Activated T-helper 1 cell treated with anti-CD3 and anti-CD28 coated beads, Interleukin-12 subunit alpha, Interleukin-12 subunit beta, Interleukin-2, Interleukin-4 antibody, amounts not matched to agents 30 ng/mL and 10 ng/mL and 1 ng/mL, durations not matched to agents 14 hours and 24 hours and 36 hours (primary cell): ENCODE measurements around the gene EIF2B4. TPM values are rescaled to one million over a fixed set of nuclear protein-coding genes. Genes with fewer than 3 reads are reported as not detected.
"Not testable (repeated sequence)": the region's sequence is repeated elsewhere in the genome, so short reads cannot be mapped to it uniquely, and the experiment has no call there.

Experiments
- DNase-seq: peaks from one replicate; pipeline ENCODE4 v3.0.0; 2021; ENCODE audit warnings: low spot score
- H3K27ac Mint-ChIP-seq: one replicate; pipeline ENCODE4 v1.8.0; 2021; ENCODE audit warnings: mild to moderate bottlenecking, mixed read lengths
- H3K27me3 Mint-ChIP-seq: one replicate; pipeline ENCODE4 v1.8.0; 2022; ENCODE audit warnings: mild to moderate bottlenecking, moderate library complexity, mixed read lengths; ENCODE audit not compliant: insufficient read depth
- H3K36me3 Mint-ChIP-seq: one replicate; pipeline ENCODE4 v1.8.0; 2021; ENCODE audit warnings: low read depth, mixed read lengths
- H3K4me1 Mint-ChIP-seq: one replicate; pipeline ENCODE4 v1.8.0; 2021; ENCODE audit warnings: low read depth, mixed read lengths
- H3K4me3 Mint-ChIP-seq: one replicate; pipeline ENCODE4 v1.8.0; 2021; ENCODE audit warnings: mild to moderate bottlenecking, moderate library complexity, mixed read lengths
- H3K9me3 Mint-ChIP-seq: one replicate; pipeline ENCODE4 v1.8.0; 2021; ENCODE audit warnings: mixed read lengths
- intact Hi-C: fragments of 100-400 bp; cut with micrococcal nuclease; formaldehyde crosslinking; loops from one replicate; pipeline ENCODE4 v1.15.1; 2024
- total RNA-seq: library from RNA; stranded (reverse); gene quantifications from 2 replicates; pipeline ENCODE4 v1.2.3, GENCODE V29; 2022

Gene EIF2B4
- total RNA-seq, 1 donor from 2014 or later, result 55.8 TPM

DNA sequence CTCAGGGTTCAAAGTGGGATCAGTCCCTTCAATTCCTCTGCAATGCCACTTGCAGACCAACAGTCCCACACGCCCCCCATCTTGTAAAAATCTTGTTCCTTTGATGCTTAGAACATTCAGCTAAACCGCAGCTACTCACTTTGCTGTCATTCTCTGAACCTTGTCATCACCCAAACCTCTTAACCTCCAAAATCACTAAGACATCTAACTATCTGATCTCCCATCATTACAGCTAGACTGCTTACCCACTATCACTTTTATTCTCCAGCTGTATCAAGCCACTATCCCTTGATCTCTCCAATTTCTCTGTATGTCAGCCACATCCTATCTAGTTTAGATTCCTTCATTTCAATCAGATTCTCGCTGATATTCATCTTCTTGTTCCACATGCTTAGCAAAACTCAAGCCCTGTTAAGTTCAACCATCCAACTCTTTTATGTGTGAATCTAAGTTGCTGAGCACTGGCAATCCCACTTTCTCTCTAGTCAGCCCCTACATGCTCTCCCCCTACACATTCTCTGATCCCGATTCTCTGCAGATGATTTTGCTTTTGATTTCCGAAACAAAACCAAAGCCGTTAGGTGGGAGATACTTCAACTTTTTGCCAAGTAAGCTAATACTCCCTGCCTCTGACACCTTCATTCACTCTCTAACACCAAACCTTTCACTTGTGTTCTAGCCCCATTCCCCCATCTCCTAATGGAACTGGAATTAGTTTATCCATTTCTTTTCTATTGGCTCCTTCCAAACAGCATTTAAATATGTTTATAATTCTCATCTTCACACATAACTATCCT is 18.1 kb downstream of the EIF2B4 start:
- no peak for DNase-seq
- no peak overlapping the region for H3K4me3 Mint-ChIP-seq

DNA sequence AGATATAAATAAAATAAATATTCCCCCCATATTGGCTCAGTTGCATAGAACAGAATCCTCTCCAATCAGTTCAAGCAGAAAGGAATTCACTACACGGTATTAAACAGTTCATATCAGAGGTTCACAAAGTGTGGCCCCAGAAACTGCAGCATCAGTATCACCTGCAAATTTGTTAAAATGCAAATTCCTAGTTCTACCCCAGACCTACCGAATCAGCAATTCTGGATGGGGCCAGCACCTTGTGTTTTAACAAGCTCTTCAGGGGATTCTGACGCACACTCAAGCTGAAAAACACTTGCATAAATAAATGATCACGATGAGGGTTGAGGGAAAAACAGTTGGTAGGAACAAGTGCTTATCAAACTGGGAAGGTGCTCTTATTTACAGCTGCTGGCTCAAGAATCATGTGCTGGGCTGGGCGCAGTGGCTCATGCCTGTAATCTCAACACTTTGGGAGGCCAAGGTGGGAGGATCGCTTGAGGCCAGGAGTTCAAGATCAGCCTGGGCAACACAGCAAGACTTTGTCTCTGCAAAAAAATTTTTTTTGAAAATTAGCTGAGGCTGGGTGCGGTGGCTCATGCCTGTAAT is 19.9 kb downstream of the EIF2B4 start:
- H3K27me3 Mint-ChIP-seq, result no peaks in the 10 kb centered on the region
- H3K27ac Mint-ChIP-seq, result no peak overlapping the region
- H3K36me3 Mint-ChIP-seq, result peaks cover 12% of the 10 kb centered on the region
- H3K9me3 Mint-ChIP-seq, result no peaks in the 10 kb centered on the region
- no peak for DNase-seq
- peaks cover 44% of the 10 kb centered on the region for H3K4me1 Mint-ChIP-seq
- intact Hi-C loops, result loop anchor here (10.0 kb wide), 1 partner anchor 1545 kb away; the partner anchor contains the start of gene WDR43
- H3K4me3 Mint-ChIP-seq, result no peak overlapping the region

More for the DNA sequence above, 18.1 kb downstream of the EIF2B4 start:
- H3K4me1 Mint-ChIP-seq, result peaks cover 48% of the 10 kb centered on the region
- peak overlapping the region; percentile 36 for H3K27ac Mint-ChIP-seq
- H3K9me3 Mint-ChIP-seq, result no peaks in the 10 kb centered on the region
- no peaks in the 10 kb centered on the region for H3K27me3 Mint-ChIP-seq
- peaks cover 15% of the 10 kb centered on the region for H3K36me3 Mint-ChIP-seq
- intact Hi-C loops, result loop anchor here (1.0 to 10.0 kb wide), 2 partner anchors 29 to 1543 kb away; partner anchors contain the start of genes MPV17 and WDR43

DNA sequence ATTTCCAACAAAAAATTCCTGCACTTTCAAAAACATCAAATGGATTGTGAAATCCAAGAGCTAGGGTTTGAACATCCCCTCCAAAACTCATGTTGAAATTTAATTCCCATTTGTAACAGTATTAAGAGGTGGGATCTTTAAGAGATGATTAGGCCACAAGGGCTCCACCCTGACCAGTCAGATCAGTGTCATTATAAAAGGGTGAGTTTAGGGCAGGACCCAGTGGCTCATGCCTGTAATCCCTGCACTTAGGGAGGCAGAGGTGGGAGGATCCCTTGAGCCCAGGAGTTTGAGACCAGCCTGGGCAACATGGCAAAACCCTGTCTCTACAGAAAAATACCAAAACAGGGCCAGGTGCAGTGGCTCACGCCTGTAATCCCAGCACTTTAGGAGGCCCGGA is 22.5 kb downstream of the EIF2B4 start:
- no peak for DNase-seq
- intact Hi-C loops, result no loop called here
- Mint-ChIP-seq H3K27ac (no peak overlapping the region), H3K4me3 (no peak overlapping the region), H3K4me1 (peaks cover 27% of the 10 kb centered on the region), H3K9me3 (no peaks in the 10 kb centered on the region), H3K36me3 (peaks cover 14% of the 10 kb centered on the region), H3K27me3 (no peaks in the 10 kb centered on the region)

DNA sequence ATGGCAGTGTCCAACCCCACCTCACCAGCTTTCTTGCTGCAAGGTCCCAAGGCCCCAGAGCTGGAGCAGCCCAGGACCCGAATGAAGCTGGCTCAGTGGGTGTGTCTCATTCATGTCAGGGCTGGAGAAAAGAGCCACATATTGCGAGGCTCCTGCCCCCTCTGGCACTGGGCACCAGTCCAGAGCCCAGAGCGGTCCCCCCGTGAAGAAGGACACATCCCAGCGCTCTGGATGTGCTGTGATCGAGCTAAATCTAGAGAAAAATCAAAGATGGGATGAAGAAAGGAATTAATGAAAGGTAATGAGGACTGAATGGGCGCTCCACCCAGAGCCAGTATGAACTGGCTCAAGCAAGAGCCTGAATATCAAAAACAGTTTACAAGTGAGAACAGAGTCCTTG is 34.0 kb downstream of the EIF2B4 start:
- Mint-ChIP-seq H3K4me1 (no peaks in the 10 kb centered on the region), H3K9me3 (no peaks in the 10 kb centered on the region), H3K27me3 (no peaks in the 10 kb centered on the region), H3K27ac (no peak overlapping the region), H3K4me3 (no peak overlapping the region), H3K36me3 (peaks cover 38% of the 10 kb centered on the region)
- no peak for DNase-seq
- intact Hi-C loops, result no loop called here

DNA sequence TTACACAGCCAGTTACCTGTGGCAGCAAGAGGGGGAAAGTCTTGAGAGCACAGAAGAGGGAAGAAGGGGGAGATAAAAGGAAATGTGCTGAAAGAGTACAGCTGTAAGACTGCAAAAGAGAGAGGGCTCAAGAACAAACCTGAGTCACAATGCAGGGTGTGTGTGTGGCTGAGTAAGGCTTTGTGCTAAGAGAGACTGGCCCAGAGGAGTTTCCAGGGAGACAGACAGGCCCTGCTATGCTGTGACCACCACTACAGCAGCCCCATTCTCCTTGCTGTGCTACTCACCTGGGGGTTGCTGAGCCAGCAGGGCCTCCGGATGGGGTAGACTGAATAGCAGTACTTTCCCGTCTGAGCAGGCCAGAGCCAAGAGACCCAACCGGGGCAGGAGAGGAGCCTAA is 34.8 kb downstream of the EIF2B4 start:
- no peak overlapping the region for H3K27ac Mint-ChIP-seq
- no peaks in the 10 kb centered on the region for H3K4me1 Mint-ChIP-seq
- H3K4me3 Mint-ChIP-seq, result no peak overlapping the region
- intact Hi-C loops, result no loop called here
- H3K27me3 Mint-ChIP-seq, result no peaks in the 10 kb centered on the region
- no peaks in the 10 kb centered on the region for H3K9me3 Mint-ChIP-seq
- peaks cover 35% of the 10 kb centered on the region for H3K36me3 Mint-ChIP-seq
- DNase-seq, result no peak

DNA sequence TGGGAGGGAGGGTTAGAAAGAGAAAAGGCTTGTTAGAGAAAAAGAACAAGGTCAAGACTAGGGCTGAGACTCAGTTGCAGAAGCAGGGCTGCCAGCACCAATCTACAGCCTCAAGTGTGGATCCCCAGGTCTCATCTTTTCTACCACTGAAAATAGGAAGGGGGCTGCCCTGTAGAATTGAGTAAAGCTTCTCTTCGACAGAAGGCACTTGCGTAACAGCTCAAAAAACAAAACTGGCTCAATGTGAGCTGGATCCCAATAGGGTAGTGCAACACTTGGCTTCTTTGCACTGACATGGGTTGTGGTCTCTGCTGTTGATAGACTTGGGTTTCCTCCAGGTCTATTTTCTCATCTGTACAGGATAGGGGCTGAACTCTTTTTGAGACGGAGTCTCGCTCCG is 45.4 kb downstream of the EIF2B4 start:
- H3K27me3 Mint-ChIP-seq, result no peaks in the 10 kb centered on the region
- H3K4me3 Mint-ChIP-seq, result peak overlapping the region; percentile 36
- intact Hi-C loops, result loop anchor here (5.0 kb wide), 1 partner anchor 977 kb away; the partner anchor contains the start of genes ADGRF3 and SELENOI
- peaks cover 42% of the 10 kb centered on the region for H3K36me3 Mint-ChIP-seq
- no peaks in the 10 kb centered on the region for H3K9me3 Mint-ChIP-seq
- H3K27ac Mint-ChIP-seq, result peak overlapping the region; percentile 9
- no peak for DNase-seq
- H3K4me1 Mint-ChIP-seq, result peaks cover 32% of the 10 kb centered on the region

DNA sequence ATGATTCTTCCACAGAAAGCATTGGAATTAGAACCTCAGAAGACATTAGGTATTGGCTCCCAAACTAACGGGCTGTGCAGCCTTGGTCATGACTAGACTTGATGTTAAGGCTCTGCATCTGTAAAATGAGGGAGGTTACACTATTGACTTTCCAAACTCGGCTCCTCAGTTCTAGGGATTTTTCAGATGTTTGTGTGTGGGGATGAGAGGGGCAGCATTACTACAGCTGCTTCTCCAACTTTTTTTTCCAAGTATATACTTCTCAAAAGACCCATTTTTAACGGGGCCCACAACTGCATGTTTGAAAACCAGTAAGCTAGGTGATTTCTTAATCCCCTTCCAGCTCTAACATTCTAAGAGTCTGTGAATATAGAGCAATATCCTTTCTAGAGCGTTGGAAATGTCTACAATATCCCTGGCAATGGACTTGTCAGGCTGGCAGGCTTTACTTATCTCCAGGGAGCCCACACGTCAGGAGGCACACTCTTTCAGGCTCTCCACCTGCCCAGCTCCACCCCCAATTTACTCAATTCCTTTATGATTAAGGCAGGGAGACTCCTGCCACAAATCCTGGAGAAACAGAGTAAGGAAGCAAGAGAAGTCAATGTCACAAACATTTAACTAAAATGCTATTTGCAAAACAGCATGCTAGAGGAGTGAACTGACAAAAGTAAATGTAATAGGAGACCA is 46.4 kb downstream of the EIF2B4 start:
- DNase-seq, result no peak
- peaks cover 37% of the 10 kb centered on the region for H3K36me3 Mint-ChIP-seq
- H3K4me3 Mint-ChIP-seq, result peak overlapping the region; percentile 99
- intact Hi-C loops, result loop anchor here (1.0 to 5.0 kb wide), 14 partner anchors 15 to 976 kb away; partner anchors contain the start of genes ADGRF3, AGBL5, ATRAID and CAD
- no peaks in the 10 kb centered on the region for H3K27me3 Mint-ChIP-seq
- H3K4me1 Mint-ChIP-seq, result peaks cover 32% of the 10 kb centered on the region
- H3K27ac Mint-ChIP-seq, result peak overlapping the region; percentile 88
- no peaks in the 10 kb centered on the region for H3K9me3 Mint-ChIP-seq

DNA sequence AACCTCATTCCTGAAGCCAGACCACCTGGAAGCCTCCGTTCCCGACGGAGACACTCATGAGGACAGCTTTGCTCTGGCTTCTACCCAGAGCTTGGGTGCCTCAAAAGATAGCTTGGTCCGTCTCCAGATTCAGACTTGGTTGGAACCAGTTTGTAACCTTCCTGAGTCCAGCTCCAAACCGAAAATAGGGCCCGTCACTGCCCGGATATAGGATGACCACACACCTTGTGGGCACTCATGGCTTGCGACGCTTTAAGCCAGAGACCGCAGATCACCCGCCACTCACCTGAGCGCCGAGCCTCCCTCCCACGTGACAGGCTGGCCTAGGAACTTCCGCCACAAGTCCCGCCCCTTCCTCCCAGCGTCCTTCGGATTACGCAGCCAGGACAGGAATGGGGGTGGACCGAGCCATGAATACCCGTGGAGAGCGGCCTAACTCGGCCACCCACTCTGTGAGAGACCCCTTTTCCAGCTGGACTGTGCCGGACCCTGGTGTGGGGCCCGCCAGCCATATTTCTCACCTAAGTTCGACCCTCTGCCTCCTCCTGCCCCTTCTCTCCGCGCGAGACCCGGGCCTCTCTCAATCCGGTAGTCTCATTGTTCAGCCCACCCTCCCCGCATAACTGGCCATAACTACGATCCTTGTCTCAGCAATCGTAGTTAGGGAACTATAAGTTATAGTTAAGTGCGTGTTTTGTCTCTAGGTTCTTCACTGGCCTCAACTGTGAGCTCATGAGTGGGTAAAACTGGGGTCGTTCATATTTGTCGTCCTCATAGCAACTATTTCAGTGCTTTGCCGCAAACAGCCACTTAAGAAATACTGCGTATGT is 47.2 kb downstream of the EIF2B4 start, which contains the start of gene MPV17:
TSS of gene MPV17 (minus strand) at position 332 of the 830 bp plus-strand sequence. CDS start 580 bp downstream, outside the sequence.
- Mint-ChIP-seq H3K36me3 (peaks cover 30% of the 10 kb centered on the region), H3K4me1 (peaks cover 32% of the 10 kb centered on the region), H3K27ac (peak within 1 kb of the TSS; percentile 88), H3K9me3 (no peaks in the 10 kb centered on the region), H3K4me3 (peak within 1 kb of the TSS; percentile 99), H3K27me3 (no peaks in the 10 kb centered on the region)
- peak; percentile 84 for DNase-seq
- intact Hi-C loops, result loop anchor here (1.0 to 5.0 kb wide), 14 partner anchors 14 to 976 kb away; partner anchors contain the start of genes ADGRF3, AGBL5, ATRAID and CAD

DNA sequence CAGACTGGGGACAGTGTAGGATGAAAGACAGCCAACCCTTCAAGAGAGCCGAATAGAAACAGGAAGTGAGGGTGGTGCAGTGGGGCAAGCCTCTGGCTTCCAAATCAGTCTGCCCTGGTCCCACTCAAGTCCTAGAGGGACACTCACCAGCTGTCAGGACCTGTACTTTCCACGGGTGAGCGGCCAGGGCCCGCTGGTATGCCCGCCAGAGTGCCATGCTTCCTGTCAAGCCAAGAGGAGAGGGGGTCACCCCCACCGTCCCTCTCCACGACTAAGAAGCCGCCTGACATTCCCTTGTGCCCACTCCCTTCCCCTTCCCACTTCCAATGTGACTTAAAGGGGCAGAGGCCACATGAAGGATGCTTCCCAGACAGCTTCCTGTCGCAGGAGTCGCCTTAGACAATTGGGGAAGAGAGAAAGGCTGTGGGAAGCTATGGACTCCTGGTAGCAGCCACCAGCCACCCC is 47.8 kb downstream of the EIF2B4 start:
- H3K27me3 Mint-ChIP-seq, result no peaks in the 10 kb centered on the region
- peaks cover 32% of the 10 kb centered on the region for H3K4me1 Mint-ChIP-seq
- H3K4me3 Mint-ChIP-seq, result peak overlapping the region; percentile 99
- H3K9me3 Mint-ChIP-seq, result no peaks in the 10 kb centered on the region
- intact Hi-C loops, result loop anchor here (2.0 to 5.0 kb wide), 6 partner anchors 14 to 975 kb away; partner anchors contain the start of genes ADGRF3, ATRAID, SELENOI and SLC30A3
- H3K36me3 Mint-ChIP-seq, result peaks cover 25% of the 10 kb centered on the region
- no peak for DNase-seq
- peak overlapping the region; percentile 88 for H3K27ac Mint-ChIP-seq

DNA sequence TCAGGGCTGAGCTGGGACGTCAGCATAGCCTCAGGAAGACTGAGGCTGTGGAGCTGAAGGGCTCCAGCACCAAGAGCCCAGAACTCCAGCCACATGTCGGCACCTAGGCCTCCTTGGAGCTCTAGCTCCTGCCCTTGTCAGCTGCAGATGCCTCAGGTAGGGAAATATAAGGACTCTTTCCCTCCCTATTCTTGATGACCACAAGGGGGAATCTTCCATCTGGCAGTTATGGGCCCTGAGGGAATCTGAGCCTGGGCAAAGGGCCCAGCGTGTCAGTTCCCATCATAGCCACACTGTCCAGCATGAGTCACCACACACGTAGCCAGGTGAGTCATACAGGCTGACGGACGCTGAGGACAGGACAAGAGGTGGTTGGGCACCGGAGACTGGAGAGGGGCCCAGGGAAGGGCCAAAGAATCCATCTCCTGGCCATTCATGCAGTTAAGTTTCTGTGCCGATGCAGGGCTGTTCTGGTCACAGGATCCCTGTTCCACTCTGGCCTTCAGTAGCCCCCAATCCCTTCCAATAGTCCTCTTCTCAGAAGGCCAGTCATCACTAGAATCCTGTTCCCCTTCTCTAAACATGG is 49.1 kb downstream of the EIF2B4 start:
- H3K9me3 Mint-ChIP-seq, result no peaks in the 10 kb centered on the region
- H3K36me3 Mint-ChIP-seq, result peaks cover 14% of the 10 kb centered on the region
- intact Hi-C loops, result loop anchor here (5.0 kb wide), 1 partner anchor 974 kb away; the partner anchor contains the start of genes ADGRF3 and SELENOI
- no peaks in the 10 kb centered on the region for H3K27me3 Mint-ChIP-seq
- no peak for DNase-seq
- H3K4me3 Mint-ChIP-seq, result peak overlapping the region; percentile 99
- H3K4me1 Mint-ChIP-seq, result peaks cover 32% of the 10 kb centered on the region
- H3K27ac Mint-ChIP-seq, result no peak overlapping the region

DNA sequence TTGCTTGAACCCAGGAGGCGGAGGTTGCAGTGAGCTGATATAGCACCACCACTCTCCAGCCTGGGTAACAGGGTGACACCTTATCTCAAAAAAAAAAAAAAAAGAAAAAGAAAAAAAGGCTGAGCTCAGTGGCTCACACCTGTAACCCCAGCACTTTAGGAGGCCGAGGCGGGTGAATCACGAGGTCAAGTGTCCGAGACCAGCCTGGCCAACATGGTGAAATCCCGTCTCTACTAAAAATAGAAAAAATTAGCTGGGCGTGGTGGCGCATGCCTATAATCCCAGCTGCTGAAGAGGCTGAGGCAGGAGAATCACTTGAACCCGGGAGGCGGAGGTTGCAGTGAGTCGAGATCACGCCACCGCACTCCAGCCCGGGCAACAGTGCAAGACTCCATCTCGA is 50.3 kb downstream of the EIF2B4 start:
- H3K27me3 Mint-ChIP-seq, H3K4me3 Mint-ChIP-seq, H3K9me3 Mint-ChIP-seq, H3K27ac Mint-ChIP-seq, H3K36me3 Mint-ChIP-seq, DNase-seq: not testable (repeated sequence)
- peaks cover 32% of the 10 kb centered on the region for H3K4me1 Mint-ChIP-seq
- intact Hi-C loops, result loop anchor here (5.0 kb wide), 1 partner anchor 973 kb away; the partner anchor contains the start of genes ADGRF3 and SELENOI
